NCI-H226 (cell line): ENCODE measurements around the gene TRAF2.

Source experiments
- DNase-seq: peaks from one replicate; pipeline ENCODE4 v3.0.0-alpha.2; 2015

TRAF2 gene

GRCh38 chr9:136886610-136887597 lies 588 bp downstream of the TRAF2 start:
- DNase-seq, result peak; percentile 16

- no peak for DNase-seq
These were observed 2.1 kb downstream of the TRAF2 start for GRCh38 chr9:136888454-136888853.

- DNase-seq, result no peak
These were observed 3.5 kb downstream of the TRAF2 start for GRCh38 chr9:136889858-136890257.

GRCh38 chr9:136890661-136891060 lies 4.3 kb downstream of the TRAF2 start:
- DNase-seq, result no peak

GRCh38 chr9:136896027-136896426 lies 9.7 kb downstream of the TRAF2 start:
- no peak for DNase-seq

- no peak for DNase-seq
These were observed 12.3 kb downstream of the TRAF2 start for GRCh38 chr9:136898483-136899100.

- no peak for DNase-seq
These were observed 12.9 kb downstream of the TRAF2 start for GRCh38 chr9:136899196-136899595.

GRCh38 chr9:136900556-136900955 lies 14.2 kb downstream of the TRAF2 start:
- DNase-seq, result no peak

GRCh38 chr9:136900988-136901515 lies 14.7 kb downstream of the TRAF2 start:
- no peak for DNase-seq

GRCh38 chr9:136901516-136902258 lies 15.4 kb downstream of the TRAF2 start:
- DNase-seq, result peak; percentile 83

GRCh38 chr9:136902259-136902821 lies 16.0 kb downstream of the TRAF2 start:
- peak; percentile 80 for DNase-seq

- no peak for DNase-seq
These were observed 16.8 kb downstream of the TRAF2 start for GRCh38 chr9:136903041-136903554.

GRCh38 chr9:136906266-136906665 lies 19.9 kb downstream of the TRAF2 start:
- no peak for DNase-seq

GRCh38 chr9:136907011-136907914 lies 20.9 kb downstream of the TRAF2 start:
- DNase-seq, result no peak

GRCh38 chr9:136910197-136910900 lies 24.0 kb downstream of the TRAF2 start:
- no peak for DNase-seq

- DNase-seq, result no peak
These were observed 24.6 kb downstream of the TRAF2 start for GRCh38 chr9:136910901-136911245.

GRCh38 chr9:136913701-136914438 lies 27.6 kb downstream of the TRAF2 start:
- DNase-seq, result no peak

- DNase-seq, result no peak
These were observed 29.5 kb downstream of the TRAF2 start for GRCh38 chr9:136915632-136916329.
